ENCODE results near the gene KLHL24. TPM values are rescaled to one million over a fixed set of nuclear protein-coding genes. Genes with fewer than 3 reads are reported as not detected.
"Not testable (repeated sequence)": the region's sequence is repeated elsewhere in the genome, so short reads cannot be mapped to it uniquely, and the experiment has no call there.

KLHL24 gene, protein sequence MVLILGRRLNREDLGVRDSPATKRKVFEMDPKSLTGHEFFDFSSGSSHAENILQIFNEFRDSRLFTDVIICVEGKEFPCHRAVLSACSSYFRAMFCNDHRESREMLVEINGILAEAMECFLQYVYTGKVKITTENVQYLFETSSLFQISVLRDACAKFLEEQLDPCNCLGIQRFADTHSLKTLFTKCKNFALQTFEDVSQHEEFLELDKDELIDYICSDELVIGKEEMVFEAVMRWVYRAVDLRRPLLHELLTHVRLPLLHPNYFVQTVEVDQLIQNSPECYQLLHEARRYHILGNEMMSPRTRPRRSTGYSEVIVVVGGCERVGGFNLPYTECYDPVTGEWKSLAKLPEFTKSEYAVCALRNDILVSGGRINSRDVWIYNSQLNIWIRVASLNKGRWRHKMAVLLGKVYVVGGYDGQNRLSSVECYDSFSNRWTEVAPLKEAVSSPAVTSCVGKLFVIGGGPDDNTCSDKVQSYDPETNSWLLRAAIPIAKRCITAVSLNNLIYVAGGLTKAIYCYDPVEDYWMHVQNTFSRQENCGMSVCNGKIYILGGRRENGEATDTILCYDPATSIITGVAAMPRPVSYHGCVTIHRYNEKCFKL
- total RNA-seq (100 to 1,000 TPM in 1 of 2 donors, 10 to 100 TPM in 1; 71.9 to 162 TPM), polyA plus RNA-seq (ENCODE audit: insufficient read length in 2 of 2) (10 to 100 TPM; 26.2 to 30.1 TPM)
- long read RNA-seq, donor 1, full-length matches to known transcripts: 6 of 6 reads
- long read RNA-seq, donor 1, partial matches to known transcripts: 0 of 6 reads
- long read RNA-seq, donor 1, other reads (novel, unspliced or antisense): 0 of 6 reads
- long read RNA-seq, donor 2, partial matches to known transcripts: 0 of 2 reads
- long read RNA-seq, donor 2, other reads (novel, unspliced or antisense): 0 of 2 reads
- long read RNA-seq, donor 3, partial matches to known transcripts: 0 of 3 reads
- long read RNA-seq, donor 3, other reads (novel, unspliced or antisense): 0 of 3 reads
- long read RNA-seq, donor 4, partial matches to known transcripts: 0 of 3 reads
- long read RNA-seq, donor 4, other reads (novel, unspliced or antisense): 0 of 3 reads

DNA sequence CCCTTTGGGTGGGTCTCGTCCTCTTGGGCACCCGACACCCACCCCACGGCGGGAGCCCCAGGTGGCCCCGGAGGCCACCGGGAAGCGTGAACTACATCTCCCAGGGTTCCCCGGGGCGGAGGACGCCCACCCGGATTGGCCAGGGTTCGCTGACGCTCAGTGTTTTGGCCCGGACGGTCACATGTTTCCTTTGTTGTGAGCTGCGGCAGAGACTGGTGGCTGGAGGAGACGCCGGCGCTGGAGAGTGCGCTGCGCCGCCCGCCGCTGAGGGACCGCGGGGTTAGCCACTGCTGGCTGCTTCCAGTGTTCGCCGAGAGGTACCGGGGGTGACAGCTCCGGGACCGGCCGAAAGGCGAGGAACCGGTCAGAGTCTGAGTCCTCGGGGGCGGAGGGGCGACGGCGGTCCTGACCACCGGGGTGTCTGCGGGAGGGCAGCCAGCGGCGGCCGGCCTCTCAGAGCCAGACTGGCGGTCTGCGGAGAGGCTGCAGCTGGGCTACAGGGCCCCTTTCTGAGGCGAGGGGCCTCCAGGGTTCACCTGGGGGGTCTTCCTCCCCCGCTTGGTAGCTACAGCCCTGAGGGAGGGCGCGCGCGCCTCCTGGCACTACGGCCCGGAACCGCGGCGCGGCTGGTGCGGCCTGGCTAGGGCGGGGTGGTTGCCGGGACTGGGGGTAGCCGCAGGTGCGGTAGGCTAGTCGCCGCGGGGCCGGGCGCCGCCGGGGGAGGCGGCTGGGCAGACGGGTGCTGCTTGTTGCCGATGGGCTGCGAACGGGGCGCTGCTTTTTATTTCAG, at the start of gene KLHL24:
Gene KLHL24 (plus strand): TSS at position 193 of the 790 bp plus-strand sequence. CDS start 14,734 bp downstream, outside the sequence.
- Histone ChIP-seq H3K36me3 (ENCODE audit: control insufficient read depth, insufficient read depth, low read length) (no peaks in the 10 kb centered on the region), H3K9me3 (ENCODE audit: control insufficient read depth, insufficient read depth, low read length) (no peaks in the 10 kb centered on the region), H3K4me3 (ENCODE audit: low read depth, low read length) (peak within 1 kb of the TSS; percentile 89), H3K4me1 (ENCODE audit: control insufficient read depth, insufficient read depth, low read length) (peaks cover 9% of the 10 kb centered on the region), H3K27ac (ENCODE audit: low read depth, low read length) (peak within 1 kb of the TSS; percentile 99), H3K27me3 (ENCODE audit: control insufficient read depth, insufficient read depth, low read length) (no peaks in the 10 kb centered on the region)
- under 1% methylated on average over 76 of the region's 76 CpGs for WGBS (ENCODE audit: insufficient coverage)
- peak; percentile 88 to 99 (median 92) for DNase-seq (ENCODE audit: low read depth in 4 of 6, low spot score in 6 of 6)

DNA sequence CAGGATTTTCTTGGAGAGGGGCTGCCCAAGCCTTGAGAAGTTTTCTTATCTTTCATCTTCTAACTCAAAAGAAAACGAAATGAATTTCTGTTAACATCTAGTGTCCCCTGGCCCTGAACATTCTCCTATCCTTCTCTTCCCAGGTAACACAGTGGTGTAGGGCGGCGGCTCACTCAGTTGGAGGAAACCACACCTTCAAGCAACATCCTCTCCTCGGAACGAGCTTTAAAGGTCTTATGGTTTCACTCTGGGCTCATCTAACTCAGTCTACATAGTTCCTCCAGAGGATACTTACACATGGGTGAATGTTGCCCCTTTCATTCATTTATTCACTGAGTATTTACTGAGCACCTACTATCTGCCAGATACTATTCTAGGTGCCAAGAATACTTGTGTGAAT, 48.9 kb upstream of the KLHL24 start:
- WGBS (ENCODE audit: insufficient coverage): 85% methylated on average over 5 of the region's 5 CpGs
- Histone ChIP-seq H3K4me1 (ENCODE audit: control insufficient read depth, insufficient read depth, low read length) (peaks cover 20% of the 10 kb centered on the region), H3K4me3 (ENCODE audit: low read depth, low read length) (no peak overlapping the region), H3K27ac (ENCODE audit: low read depth, low read length) (no peak overlapping the region), H3K9me3 (ENCODE audit: control insufficient read depth, insufficient read depth, low read length) (no peaks in the 10 kb centered on the region), H3K36me3 (ENCODE audit: control insufficient read depth, insufficient read depth, low read length) (no peaks in the 10 kb centered on the region), H3K27me3 (ENCODE audit: control insufficient read depth, insufficient read depth, low read length) (no peaks in the 10 kb centered on the region)
- DNase-seq (ENCODE audit: low read depth in 4 of 6, low spot score in 6 of 6): no peak

DNA sequence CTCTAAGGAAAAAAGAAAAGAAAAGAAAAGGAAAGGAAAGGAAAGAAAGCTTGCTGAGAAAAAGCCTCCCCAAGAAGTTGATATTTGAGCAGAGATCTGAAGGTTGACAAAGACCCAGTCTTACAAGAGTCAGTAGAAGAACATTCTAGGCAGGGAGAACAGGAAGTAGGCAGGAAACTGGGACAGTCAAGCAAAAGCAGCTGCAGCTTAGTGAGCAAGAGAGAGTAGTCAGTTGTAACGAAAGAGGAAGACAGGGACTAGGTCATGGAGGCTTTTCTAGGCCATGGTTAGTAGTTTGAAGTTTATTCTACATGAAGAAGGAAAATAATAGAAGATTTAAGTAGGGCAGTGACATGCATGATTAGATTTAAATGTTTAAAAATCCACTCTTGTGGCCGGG, 48.1 kb upstream of the KLHL24 start:
- 92% methylated on average over 2 of the region's 2 CpGs for WGBS (ENCODE audit: insufficient coverage)
- no peak overlapping the region for H3K4me3 ChIP-seq (ENCODE audit: low read depth, low read length)
- no peaks in the 10 kb centered on the region for H3K27me3 ChIP-seq (ENCODE audit: control insufficient read depth, insufficient read depth, low read length)
- H3K27ac ChIP-seq (ENCODE audit: low read depth, low read length): no peak overlapping the region
- no peak for DNase-seq (ENCODE audit: low read depth in 4 of 6, low spot score in 6 of 6)
- H3K36me3 ChIP-seq (ENCODE audit: control insufficient read depth, insufficient read depth, low read length): no peaks in the 10 kb centered on the region
- peaks cover 15% of the 10 kb centered on the region for H3K4me1 ChIP-seq (ENCODE audit: control insufficient read depth, insufficient read depth, low read length)
- H3K9me3 ChIP-seq (ENCODE audit: control insufficient read depth, insufficient read depth, low read length): no peaks in the 10 kb centered on the region

DNA sequence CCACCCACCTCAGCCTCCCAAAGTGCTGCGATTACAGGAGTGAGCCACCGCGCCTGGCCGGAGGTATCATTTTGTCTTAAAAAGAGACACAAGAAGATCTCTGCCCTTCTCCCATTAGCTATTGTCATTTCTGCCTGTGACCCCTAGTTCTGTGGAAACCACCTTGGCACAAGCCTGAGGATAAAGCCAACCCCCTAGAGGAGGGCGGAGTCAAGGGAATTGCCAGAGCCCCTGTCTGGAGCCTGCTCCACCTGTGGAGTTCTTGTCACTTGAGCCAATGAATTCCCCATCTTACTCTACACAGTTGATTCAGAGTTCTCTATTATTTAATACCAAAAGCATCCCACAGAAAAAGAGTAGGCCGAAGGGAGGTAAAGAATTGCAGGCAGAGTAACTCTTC, 45.0 kb upstream of the KLHL24 start:
- Histone ChIP-seq H3K4me3 (ENCODE audit: low read depth, low read length) (no peak overlapping the region), H3K27ac (ENCODE audit: low read depth, low read length) (no peak overlapping the region), H3K27me3 (ENCODE audit: control insufficient read depth, insufficient read depth, low read length) (no peaks in the 10 kb centered on the region), H3K36me3 (ENCODE audit: control insufficient read depth, insufficient read depth, low read length) (no peaks in the 10 kb centered on the region), H3K4me1 (ENCODE audit: control insufficient read depth, insufficient read depth, low read length) (no peaks in the 10 kb centered on the region), H3K9me3 (ENCODE audit: control insufficient read depth, insufficient read depth, low read length) (no peaks in the 10 kb centered on the region)
- no peak for DNase-seq (ENCODE audit: low read depth in 4 of 6, low spot score in 6 of 6)
- 100% methylated on average over 5 of the region's 6 CpGs for whole genome bisulfite sequencing (ENCODE audit: insufficient coverage)

DNA sequence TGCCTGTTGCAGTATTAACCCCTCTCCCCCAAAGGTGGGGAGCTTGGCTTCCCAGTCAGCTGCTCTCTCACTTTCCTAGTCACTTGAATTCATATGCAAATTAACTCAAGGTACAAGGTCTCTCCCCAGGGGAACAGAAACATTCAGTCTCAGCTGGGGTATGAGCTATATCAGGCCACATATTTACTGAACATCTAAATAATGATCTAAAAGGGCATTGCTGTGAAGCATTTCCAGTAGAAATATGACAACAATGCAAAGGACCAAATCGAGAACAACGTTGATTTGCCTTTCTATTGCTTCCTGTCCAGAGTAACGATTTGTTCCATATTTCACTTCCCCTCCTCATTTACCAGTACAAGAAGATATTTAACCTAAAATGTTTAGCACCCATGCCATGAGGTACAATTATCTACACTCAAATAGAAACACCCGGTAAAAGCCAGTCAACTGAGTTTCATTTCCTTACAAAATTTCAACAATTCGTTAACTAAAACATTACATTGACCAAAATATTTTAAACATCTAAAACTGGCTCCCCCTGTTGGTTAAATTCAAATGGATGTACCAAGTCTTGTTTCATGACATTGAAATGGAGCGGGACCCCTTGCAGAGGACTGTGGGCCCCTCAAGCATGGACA, 43.4 kb upstream of the KLHL24 start:
- H3K27ac ChIP-seq (ENCODE audit: low read depth, low read length): no peak overlapping the region
- H3K36me3 ChIP-seq (ENCODE audit: control insufficient read depth, insufficient read depth, low read length): no peaks in the 10 kb centered on the region
- H3K9me3 ChIP-seq (ENCODE audit: control insufficient read depth, insufficient read depth, low read length): no peaks in the 10 kb centered on the region
- H3K4me3 ChIP-seq (ENCODE audit: low read depth, low read length): no peak overlapping the region
- H3K27me3 ChIP-seq (ENCODE audit: control insufficient read depth, insufficient read depth, low read length): no peaks in the 10 kb centered on the region
- no peak for DNase-seq (ENCODE audit: low read depth in 4 of 6, low spot score in 6 of 6)
- no peaks in the 10 kb centered on the region for H3K4me1 ChIP-seq (ENCODE audit: control insufficient read depth, insufficient read depth, low read length)
- WGBS (ENCODE audit: insufficient coverage): 60% methylated on average over 4 of the region's 6 CpGs

DNA sequence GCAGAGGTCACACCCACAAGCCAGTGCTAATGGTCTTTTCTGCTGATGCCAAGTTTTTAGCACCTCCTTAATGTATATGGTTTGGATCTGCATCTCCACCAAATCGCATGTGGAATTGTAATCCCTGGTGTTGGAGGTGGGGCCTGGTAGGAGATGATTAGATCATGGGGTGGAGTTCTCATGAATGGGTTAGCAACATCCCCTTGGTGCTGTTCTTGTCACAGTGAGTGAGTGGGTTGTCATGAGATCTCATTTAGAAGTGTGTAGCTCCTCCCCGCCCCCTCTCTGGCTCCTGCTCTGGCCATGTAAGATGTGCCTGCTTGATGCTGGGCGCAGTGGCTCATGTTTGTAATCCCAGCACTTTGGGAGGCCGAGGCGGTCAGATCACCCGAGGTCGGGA, 42.6 kb upstream of the KLHL24 start:
- no peaks in the 10 kb centered on the region for H3K36me3 ChIP-seq (ENCODE audit: control insufficient read depth, insufficient read depth, low read length)
- H3K9me3 ChIP-seq (ENCODE audit: control insufficient read depth, insufficient read depth, low read length): no peaks in the 10 kb centered on the region
- H3K27ac ChIP-seq (ENCODE audit: low read depth, low read length): no peak overlapping the region
- no peaks in the 10 kb centered on the region for H3K27me3 ChIP-seq (ENCODE audit: control insufficient read depth, insufficient read depth, low read length)
- no peak for DNase-seq (ENCODE audit: low read depth in 4 of 6, low spot score in 6 of 6)
- no peak overlapping the region for H3K4me3 ChIP-seq (ENCODE audit: low read depth, low read length)
- no peaks in the 10 kb centered on the region for H3K4me1 ChIP-seq (ENCODE audit: control insufficient read depth, insufficient read depth, low read length)
- WGBS (ENCODE audit: insufficient coverage): 94% methylated on average over 5 of the region's 7 CpGs

DNA sequence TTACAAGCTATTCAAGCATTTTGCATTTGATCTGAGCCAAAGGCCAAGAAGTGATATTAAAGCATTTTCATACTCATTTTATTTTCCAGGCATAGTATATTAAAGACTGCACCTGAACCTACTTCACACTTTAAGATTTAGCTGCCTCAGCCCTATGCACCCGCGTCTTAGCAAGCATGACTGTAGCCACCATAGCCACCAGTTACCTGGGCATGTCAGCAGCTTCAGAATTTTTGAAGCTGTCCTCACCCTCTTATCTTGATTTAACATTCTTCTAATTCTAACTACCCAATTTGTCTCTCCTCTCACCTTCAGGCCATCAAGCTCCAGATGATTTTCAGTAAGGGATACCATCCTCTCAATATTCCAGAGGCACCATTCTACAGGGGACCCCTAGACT, 40.8 kb upstream of the KLHL24 start:
- DNase-seq (ENCODE audit: low read depth in 4 of 6, low spot score in 6 of 6): no peak
- Histone ChIP-seq H3K9me3 (ENCODE audit: control insufficient read depth, insufficient read depth, low read length) (peaks cover 4% of the 10 kb centered on the region), H3K27ac (ENCODE audit: low read depth, low read length) (no peak overlapping the region), H3K4me1 (ENCODE audit: control insufficient read depth, insufficient read depth, low read length) (no peaks in the 10 kb centered on the region), H3K4me3 (ENCODE audit: low read depth, low read length) (no peak overlapping the region), H3K36me3 (ENCODE audit: control insufficient read depth, insufficient read depth, low read length) (no peaks in the 10 kb centered on the region), H3K27me3 (ENCODE audit: control insufficient read depth, insufficient read depth, low read length) (no peaks in the 10 kb centered on the region)
- WGBS (ENCODE audit: insufficient coverage): 100% methylated on average over 2 of the region's 2 CpGs

DNA sequence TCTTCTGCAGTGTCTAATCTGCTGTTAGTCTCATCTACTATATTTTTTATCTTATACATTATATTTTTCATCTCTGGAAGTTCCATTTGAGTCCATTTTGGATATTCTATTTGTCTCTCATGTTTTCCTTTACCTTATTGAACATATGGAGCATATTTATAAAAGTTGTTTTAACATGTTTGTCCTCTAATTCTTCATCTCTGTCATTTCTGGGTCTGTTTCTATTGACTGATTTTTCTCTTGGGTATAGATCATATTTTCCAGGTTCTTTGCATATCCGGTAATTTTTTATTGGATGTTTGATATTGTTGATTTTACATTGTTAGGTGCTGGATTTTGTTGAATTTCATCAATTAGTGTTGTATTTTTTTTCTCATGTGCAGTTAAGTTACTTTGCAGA, 37.5 kb upstream of the KLHL24 start:
- no peak for DNase-seq (ENCODE audit: low read depth in 4 of 6, low spot score in 6 of 6)
- H3K36me3 ChIP-seq (ENCODE audit: control insufficient read depth, insufficient read depth, low read length): no peaks in the 10 kb centered on the region
- no CpG with 5 or more reads among the region's 1 CpG for WGBS (ENCODE audit: insufficient coverage)

DNA sequence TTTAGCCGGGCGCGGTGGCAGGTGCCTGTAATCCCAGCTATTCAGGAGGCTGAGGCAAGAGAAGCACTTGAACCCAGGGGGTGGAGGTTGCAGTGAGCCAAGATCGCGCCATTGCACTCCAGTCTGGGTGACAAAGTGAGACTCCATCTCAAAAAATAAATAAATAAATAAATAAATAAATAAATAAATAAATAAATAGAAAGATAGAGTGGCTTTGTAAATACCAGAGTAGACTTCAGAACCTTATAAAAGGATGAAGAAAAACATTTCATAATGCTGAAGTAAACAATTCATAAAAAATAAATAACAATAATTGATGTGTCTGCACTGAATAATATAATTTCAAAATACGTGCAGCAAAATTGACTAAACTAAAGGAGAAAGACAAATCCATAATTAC, 24.1 kb upstream of the KLHL24 start:
- H3K9me3 ChIP-seq (ENCODE audit: control insufficient read depth, insufficient read depth, low read length); H3K4me3 ChIP-seq (ENCODE audit: low read depth, low read length); DNase-seq (ENCODE audit: low read depth in 4 of 6, low spot score in 6 of 6); H3K27ac ChIP-seq (ENCODE audit: low read depth, low read length); H3K36me3 ChIP-seq (ENCODE audit: control insufficient read depth, insufficient read depth, low read length); H3K27me3 ChIP-seq (ENCODE audit: control insufficient read depth, insufficient read depth, low read length); H3K4me1 ChIP-seq (ENCODE audit: control insufficient read depth, insufficient read depth, low read length): not testable (repeated sequence)
- WGBS (ENCODE audit: insufficient coverage): no CpG with 5 or more reads among the region's 6 CpGs

More for the DNA sequence above, 37.5 kb upstream of the KLHL24 start:
- no peak overlapping the region for H3K4me3 ChIP-seq (ENCODE audit: low read depth, low read length)
- no peaks in the 10 kb centered on the region for H3K4me1 ChIP-seq (ENCODE audit: control insufficient read depth, insufficient read depth, low read length)
- H3K9me3 ChIP-seq (ENCODE audit: control insufficient read depth, insufficient read depth, low read length): peaks cover 4% of the 10 kb centered on the region
- H3K27me3 ChIP-seq (ENCODE audit: control insufficient read depth, insufficient read depth, low read length): no peaks in the 10 kb centered on the region
- H3K27ac ChIP-seq (ENCODE audit: low read depth, low read length): no peak overlapping the region
